Chondrocyte (in vitro differentiated cells): ENCODE results near the gene LRRN4. TPM values are rescaled to one million over a fixed set of nuclear protein-coding genes. Genes with fewer than 3 reads are reported as not detected.

ENCODE experiments used
- DNase-seq: peaks from one replicate; pipeline ENCODE4 v3.0.0; 2021; ENCODE audit warnings: mixed read lengths, low spot score
- H3K27ac Mint-ChIP-seq: one replicate; pipeline ENCODE4 v1.8.0; 2021; ENCODE audit warnings: mild to moderate bottlenecking, moderate library complexity, mixed read lengths; ENCODE audit not compliant: unreplicated experiment
- H3K27me3 Mint-ChIP-seq: 2 replicates; pipeline ENCODE4 v1.8.0; 2021; ENCODE audit warnings: low read depth, mixed read lengths
- H3K36me3 Mint-ChIP-seq: 2 replicates; pipeline ENCODE4 v1.8.0; 2021; ENCODE audit warnings: low read depth, mixed read lengths
- H3K4me1 Mint-ChIP-seq: 2 replicates; pipeline ENCODE4 v1.8.0; 2021; ENCODE audit warnings: low read depth, mild to moderate bottlenecking, mixed read lengths
- H3K4me3 Mint-ChIP-seq: one replicate; pipeline ENCODE4 v1.8.0; 2021; ENCODE audit warnings: mild to moderate bottlenecking, moderate library complexity, mixed read lengths; ENCODE audit not compliant: unreplicated experiment
- H3K9me3 Mint-ChIP-seq: 2 replicates; pipeline ENCODE4 v1.8.0; 2021; ENCODE audit warnings: low read depth, mixed read lengths
- CTCF ChIP-seq: fragments of 200-600 bp; sonication (generic); IDR thresholded peaks from 2 replicates; pipeline ENCODE4 v1.5.0; 2021; ENCODE audit warnings: antibody characterized with exemption, mild to moderate bottlenecking, moderate library complexity
- total RNA-seq: library from RNA; stranded (reverse); gene quantifications from 3 replicates; pipeline ENCODE4 v1.2.1, GENCODE V29; 2021

Gene LRRN4
- total RNA-seq, 1 donor from 2014 or later = not detected

DNA sequence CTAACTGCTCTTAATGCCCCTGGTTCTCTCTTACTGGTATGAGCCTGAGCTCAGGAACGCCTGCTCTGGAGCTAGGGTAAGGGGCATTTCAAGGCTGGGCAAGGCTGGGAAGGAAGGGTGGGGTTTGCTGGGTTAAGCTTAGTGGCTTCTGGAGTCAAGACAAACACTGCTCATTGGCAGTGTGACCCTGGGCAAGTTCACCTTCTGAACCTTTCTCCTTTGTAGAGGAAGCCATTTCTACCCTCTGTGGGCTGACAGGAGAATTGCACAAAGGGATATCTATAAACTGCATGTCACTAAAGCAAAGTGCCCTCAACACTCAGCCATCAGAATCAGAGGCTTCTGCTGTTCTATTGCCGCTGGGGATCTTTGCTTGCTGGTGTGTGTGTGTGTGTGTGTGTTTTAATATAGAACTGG lies 20.3 kb upstream of the LRRN4 start:
- Mint-ChIP-seq H3K27me3 (no peaks in the 10 kb centered on the region), H3K27ac (no peak overlapping the region), H3K4me3 (no peak overlapping the region), H3K36me3 (no peaks in the 10 kb centered on the region), H3K4me1 (no peaks in the 10 kb centered on the region), H3K9me3 (no peaks in the 10 kb centered on the region)
- DNase-seq = no peak
- TF ChIP-seq CTCF = peak; percentile 52

GRCh38 chr20:6070829-6071695 lies 17.2 kb upstream of the LRRN4 start:
- H3K9me3 Mint-ChIP-seq = no peaks in the 10 kb centered on the region
- H3K27me3 Mint-ChIP-seq = no peaks in the 10 kb centered on the region
- TF ChIP-seq CTCF = no peak
- DNase-seq = no peak
- no peaks in the 10 kb centered on the region for H3K36me3 Mint-ChIP-seq
- H3K4me1 Mint-ChIP-seq = no peaks in the 10 kb centered on the region
- H3K27ac Mint-ChIP-seq = no peak overlapping the region
- H3K4me3 Mint-ChIP-seq = no peak overlapping the region

DNA sequence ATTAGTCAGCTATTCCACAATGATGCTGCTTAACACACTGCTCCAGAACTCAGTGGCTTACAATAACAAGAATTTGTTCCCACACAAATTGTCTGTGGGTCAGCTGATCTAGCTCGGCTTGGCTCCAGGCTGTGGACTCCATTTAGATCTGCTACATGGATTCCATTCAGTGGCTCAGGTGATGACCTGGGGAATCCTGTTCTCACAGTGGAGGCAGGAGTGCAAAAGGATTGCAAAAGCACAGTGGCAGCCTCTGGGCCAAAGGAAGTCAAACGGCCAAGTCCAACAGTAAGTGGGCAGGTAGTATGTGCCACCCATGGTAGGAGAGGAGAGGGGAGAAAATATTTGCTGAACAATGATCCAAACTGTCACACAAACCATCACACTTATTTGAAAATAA lies 15.8 kb upstream of the LRRN4 start:
- Mint-ChIP-seq H3K4me1 (no peaks in the 10 kb centered on the region), H3K36me3 (no peaks in the 10 kb centered on the region), H3K4me3 (no peak overlapping the region), H3K27me3 (no peaks in the 10 kb centered on the region), H3K27ac (no peak overlapping the region), H3K9me3 (no peaks in the 10 kb centered on the region)
- TF ChIP-seq CTCF = no peak
- no peak for DNase-seq

GRCh38 chr20:6067763-6068318 lies 14.0 kb upstream of the LRRN4 start:
- Mint-ChIP-seq H3K9me3 (no peaks in the 10 kb centered on the region), H3K27ac (no peak overlapping the region), H3K36me3 (no peaks in the 10 kb centered on the region), H3K4me1 (no peaks in the 10 kb centered on the region), H3K27me3 (no peaks in the 10 kb centered on the region), H3K4me3 (no peak overlapping the region)
- TF ChIP-seq CTCF = no peak
- no peak for DNase-seq

- no peak overlapping the region for H3K27ac Mint-ChIP-seq
- no peak for TF ChIP-seq CTCF
- no peaks in the 10 kb centered on the region for H3K27me3 Mint-ChIP-seq
- no peaks in the 10 kb centered on the region for H3K4me1 Mint-ChIP-seq
- no peak overlapping the region for H3K4me3 Mint-ChIP-seq
- no peaks in the 10 kb centered on the region for H3K36me3 Mint-ChIP-seq
- no peaks in the 10 kb centered on the region for H3K9me3 Mint-ChIP-seq
- no peak for DNase-seq
Observed at GRCh38 chr20:6066582-6066981, 12.7 kb upstream of the LRRN4 start.
